ACC112 (cell line): ENCODE data around the gene YPEL3.

Experiments used
- H2AFZ ChIP-seq: fragments of 200-600 bp; sonication (generic); one replicate; pipeline ENCODE4 v1.6.0; 2017; ENCODE audit warnings: antibody characterized with exemption, low read length; ENCODE audit not compliant: unreplicated experiment
- H3K27ac ChIP-seq: fragments of 200-600 bp; sonication (generic); 2 replicates; pipeline ENCODE4 v1.5.1; 2014; ENCODE audit warnings: low read depth, mild to moderate bottlenecking, antibody characterized with exemption, low read length, moderate library complexity
- H3K27me3 ChIP-seq: fragments of 200-600 bp; sonication (generic); 2 replicates; pipeline ENCODE4 v1.6.1; 2014; ENCODE audit warnings: mild to moderate bottlenecking, antibody characterized with exemption, low read length, moderate library complexity, mixed read lengths; ENCODE audit not compliant: insufficient read depth
- H3K36me3 ChIP-seq: fragments of 200-600 bp; sonication (generic); 2 replicates; pipeline ENCODE4 v1.6.1; 2016; ENCODE audit warnings: mild to moderate bottlenecking, antibody characterized with exemption, low read length, moderate library complexity, mixed read lengths; ENCODE audit not compliant: insufficient read depth
- H3K4me1 ChIP-seq: fragments of 200-600 bp; sonication (generic); one replicate; pipeline ENCODE4 v1.6.1; 2016; ENCODE audit warnings: low read length, mixed read lengths; ENCODE audit not compliant: insufficient read depth, unreplicated experiment, control insufficient read depth
- H3K4me3 ChIP-seq: fragments of 200-600 bp; sonication (generic); 2 replicates; pipeline ENCODE4 v1.5.1; 2014; ENCODE audit warnings: mild to moderate bottlenecking, low read depth, low read length
- H3K79me2 ChIP-seq: fragments of 200-600 bp; sonication (generic); one replicate; pipeline ENCODE4 v1.6.0; 2016; ENCODE audit warnings: low read length; ENCODE audit not compliant: control insufficient read depth, unreplicated experiment, insufficient read depth

The YPEL3 gene

GRCh38 chr16:30068333-30068732 is 27.7 kb downstream of the YPEL3 start:
- peak overlapping the region; percentile 3; the same call in 1 of the 2 replicates for H3K27ac ChIP-seq
- peak overlapping the region; percentile 97 for H3K4me3 ChIP-seq
- H3K27me3 ChIP-seq: no peaks in the 10 kb centered on the region
- H3K79me2 ChIP-seq: peaks cover 55% of the 10 kb centered on the region
- H3K36me3 ChIP-seq: peaks cover 58% of the 10 kb centered on the region
- H3K4me1 ChIP-seq: peaks cover 37% of the 10 kb centered on the region
- no peak overlapping the region for H2AFZ ChIP-seq

- Histone ChIP-seq H3K27ac (peak overlapping the region; percentile 93; the same call in 1 of the 2 replicates), H3K4me3 (peak overlapping the region; percentile 97), H3K4me1 (peaks cover 40% of the 10 kb centered on the region), H3K36me3 (peaks cover 57% of the 10 kb centered on the region), H2AFZ (no peak overlapping the region), H3K79me2 (peaks cover 58% of the 10 kb centered on the region), H3K27me3 (no peaks in the 10 kb centered on the region)
These were observed 28.5 kb downstream of the YPEL3 start for GRCh38 chr16:30067584-30067916.

GRCh38 chr16:30066761-30067583 is 29.0 kb downstream of the YPEL3 start:
- H3K79me2 ChIP-seq: peaks cover 58% of the 10 kb centered on the region
- H3K27me3 ChIP-seq: no peaks in the 10 kb centered on the region
- peak overlapping the region; percentile 93 for H3K27ac ChIP-seq
- H2AFZ ChIP-seq: no peak overlapping the region
- peaks cover 51% of the 10 kb centered on the region for H3K36me3 ChIP-seq
- H3K4me1 ChIP-seq: peaks cover 40% of the 10 kb centered on the region
- peak overlapping the region; percentile 97 for H3K4me3 ChIP-seq

- peak overlapping the region; percentile 93 for H3K27ac ChIP-seq
- peaks cover 44% of the 10 kb centered on the region for H3K36me3 ChIP-seq
- H3K4me1 ChIP-seq: peaks cover 40% of the 10 kb centered on the region
- no peaks in the 10 kb centered on the region for H3K27me3 ChIP-seq
- H3K79me2 ChIP-seq: peaks cover 54% of the 10 kb centered on the region
- no peak overlapping the region for H2AFZ ChIP-seq
- peak overlapping the region; percentile 97 for H3K4me3 ChIP-seq
These were observed 29.9 kb downstream of the YPEL3 start for GRCh38 chr16:30065943-30066760.

- H3K79me2 ChIP-seq: peaks cover 52% of the 10 kb centered on the region
- H3K27ac ChIP-seq: peak within 1 kb of the TSS; percentile 93
- peaks cover 36% of the 10 kb centered on the region for H3K4me1 ChIP-seq
- H3K4me3 ChIP-seq: peak within 1 kb of the TSS; percentile 97
- H3K27me3 ChIP-seq: no peaks in the 10 kb centered on the region
- H2AFZ ChIP-seq: peak within 1 kb of the TSS; percentile 10
- H3K36me3 ChIP-seq: peaks cover 37% of the 10 kb centered on the region; the same call in 1 of the 2 replicates
These were observed 30.7 kb downstream of the YPEL3 start, which contains the start of gene ALDOA for GRCh38 chr16:30065102-30065942. ALDOA (plus strand) TSS chr16:30065760; CDS start chr16:30066898, 1,138 bp downstream.

GRCh38 chr16:30064729-30065101 is 31.3 kb downstream of the YPEL3 start:
- peaks cover 31% of the 10 kb centered on the region; the same call in 1 of the 2 replicates for H3K36me3 ChIP-seq
- no peaks in the 10 kb centered on the region for H3K27me3 ChIP-seq
- peak overlapping the region; percentile 93 for H3K27ac ChIP-seq
- H2AFZ ChIP-seq: peak overlapping the region; percentile 10
- H3K4me3 ChIP-seq: peak overlapping the region; percentile 97
- peaks cover 31% of the 10 kb centered on the region for H3K4me1 ChIP-seq
- H3K79me2 ChIP-seq: peaks cover 46% of the 10 kb centered on the region

- H3K79me2 ChIP-seq: peaks cover 40% of the 10 kb centered on the region
- peak overlapping the region; percentile 93 for H3K27ac ChIP-seq
- peak overlapping the region; percentile 10 for H2AFZ ChIP-seq
- H3K4me3 ChIP-seq: peak overlapping the region; percentile 97
- H3K4me1 ChIP-seq: peaks cover 25% of the 10 kb centered on the region
- no peaks in the 10 kb centered on the region for H3K27me3 ChIP-seq
- peaks cover 25% of the 10 kb centered on the region; the same call in 1 of the 2 replicates for H3K36me3 ChIP-seq
These were observed 31.9 kb downstream of the YPEL3 start for GRCh38 chr16:30063893-30064728.

- Histone ChIP-seq H3K36me3 (peaks cover 19% of the 10 kb centered on the region; the same call in 1 of the 2 replicates), H3K27me3 (no peaks in the 10 kb centered on the region), H3K4me1 (peaks cover 18% of the 10 kb centered on the region), H3K79me2 (peaks cover 33% of the 10 kb centered on the region), H3K4me3 (peak overlapping the region; percentile 97), H2AFZ (no peak overlapping the region), H3K27ac (peak overlapping the region; percentile 93)
These were observed 32.6 kb downstream of the YPEL3 start for GRCh38 chr16:30063278-30063892.

GRCh38 chr16:30060836-30061554 is 35.0 kb downstream of the YPEL3 start:
- H3K27ac ChIP-seq: no peak overlapping the region
- no peaks in the 10 kb centered on the region for H3K27me3 ChIP-seq
- H3K4me3 ChIP-seq: no peak overlapping the region
- H3K4me1 ChIP-seq: peaks cover 11% of the 10 kb centered on the region
- H3K79me2 ChIP-seq: peaks cover 11% of the 10 kb centered on the region
- H2AFZ ChIP-seq: no peak overlapping the region
- H3K36me3 ChIP-seq: peaks cover under 1% of the 10 kb centered on the region; the same call in 1 of the 2 replicates
